ENCODE data around the gene HDAC1.

The HDAC1 gene

DNA sequence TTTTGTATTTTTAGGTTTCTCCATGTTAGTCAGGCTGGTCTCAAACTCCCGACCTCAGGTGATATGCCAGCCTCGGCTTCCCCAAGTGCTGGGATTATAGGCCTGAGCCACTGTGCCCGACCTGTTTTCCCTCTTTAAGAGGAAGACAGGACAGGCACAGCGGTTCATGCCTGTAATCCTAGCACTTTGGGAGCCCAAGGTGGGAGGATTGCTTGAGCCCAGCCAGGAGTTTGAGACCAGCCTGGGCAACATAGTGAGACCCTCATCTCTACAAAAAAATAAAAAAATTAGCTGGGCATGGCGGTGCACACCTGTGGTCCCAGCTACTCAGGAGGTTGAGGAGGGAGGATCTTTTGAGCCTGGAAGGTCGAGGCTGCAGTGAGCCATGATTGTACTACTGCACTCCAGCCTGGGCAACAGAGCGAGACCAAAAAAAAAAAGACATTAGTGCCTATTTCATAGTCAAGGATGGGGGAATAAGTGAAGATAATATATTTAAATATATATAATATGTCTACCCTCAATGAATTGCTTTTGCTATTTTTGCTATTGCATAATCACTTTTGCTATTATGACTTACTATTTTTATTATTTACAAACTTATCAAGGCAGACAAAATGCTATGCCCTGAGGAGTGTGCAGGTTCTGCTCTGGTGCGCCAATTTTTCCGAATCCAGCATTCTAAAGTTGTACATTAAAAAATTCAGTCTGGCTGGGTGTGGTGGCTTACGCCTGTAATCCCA is 26.4 kb downstream of the HDAC1 start:
- no peak overlapping the region for H3K4me3 ChIP-seq (ENCODE audit: low read depth, low read length)
- TF ChIP-seq, protein P1, sequence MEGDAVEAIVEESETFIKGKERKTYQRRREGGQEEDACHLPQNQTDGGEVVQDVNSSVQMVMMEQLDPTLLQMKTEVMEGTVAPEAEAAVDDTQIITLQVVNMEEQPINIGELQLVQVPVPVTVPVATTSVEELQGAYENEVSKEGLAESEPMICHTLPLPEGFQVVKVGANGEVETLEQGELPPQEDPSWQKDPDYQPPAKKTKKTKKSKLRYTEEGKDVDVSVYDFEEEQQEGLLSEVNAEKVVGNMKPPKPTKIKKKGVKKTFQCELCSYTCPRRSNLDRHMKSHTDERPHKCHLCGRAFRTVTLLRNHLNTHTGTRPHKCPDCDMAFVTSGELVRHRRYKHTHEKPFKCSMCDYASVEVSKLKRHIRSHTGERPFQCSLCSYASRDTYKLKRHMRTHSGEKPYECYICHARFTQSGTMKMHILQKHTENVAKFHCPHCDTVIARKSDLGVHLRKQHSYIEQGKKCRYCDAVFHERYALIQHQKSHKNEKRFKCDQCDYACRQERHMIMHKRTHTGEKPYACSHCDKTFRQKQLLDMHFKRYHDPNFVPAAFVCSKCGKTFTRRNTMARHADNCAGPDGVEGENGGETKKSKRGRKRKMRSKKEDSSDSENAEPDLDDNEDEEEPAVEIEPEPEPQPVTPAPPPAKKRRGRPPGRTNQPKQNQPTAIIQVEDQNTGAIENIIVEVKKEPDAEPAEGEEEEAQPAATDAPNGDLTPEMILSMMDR (conservative IDR thresholded peaks at IDR 0.05; ENCODE audit: low read depth, low read length): no peak
- DNase-seq (ENCODE audit: low read depth): no peak

DNA sequence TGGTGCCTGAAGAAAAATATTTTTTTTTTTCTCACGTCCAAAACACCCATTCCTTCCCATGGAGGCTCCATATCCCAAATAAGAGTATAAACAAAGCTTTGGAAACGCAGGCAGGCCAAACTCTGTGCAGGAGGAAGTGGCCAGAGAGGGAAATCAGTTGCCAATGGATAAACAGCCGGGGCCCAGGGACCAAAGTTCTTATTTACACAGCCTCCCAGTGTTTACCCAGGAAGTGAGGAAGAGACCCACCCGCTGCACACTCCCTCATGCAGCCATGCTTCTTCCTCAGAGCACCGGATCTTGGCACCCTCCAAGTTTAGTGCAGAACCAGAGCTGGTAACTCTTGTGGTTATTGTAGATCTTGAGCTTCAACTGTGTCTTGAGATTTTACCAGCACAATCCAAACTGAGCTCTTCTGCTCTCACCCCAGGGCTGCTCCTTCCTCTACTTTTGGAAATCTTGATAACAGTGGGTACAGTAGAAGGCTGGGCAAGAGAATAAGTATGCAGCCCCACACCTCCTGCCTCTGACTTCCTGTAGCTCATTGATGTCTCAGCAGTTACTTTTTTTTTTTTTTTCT is 29.9 kb downstream of the HDAC1 start:
- no peak overlapping the region for H3K4me3 ChIP-seq (ENCODE audit: low read depth, low read length)
- TF ChIP-seq, protein P1 (conservative IDR thresholded peaks at IDR 0.05; ENCODE audit: low read depth, low read length): no peak
- no peak for DNase-seq (ENCODE audit: low read depth)

DNA sequence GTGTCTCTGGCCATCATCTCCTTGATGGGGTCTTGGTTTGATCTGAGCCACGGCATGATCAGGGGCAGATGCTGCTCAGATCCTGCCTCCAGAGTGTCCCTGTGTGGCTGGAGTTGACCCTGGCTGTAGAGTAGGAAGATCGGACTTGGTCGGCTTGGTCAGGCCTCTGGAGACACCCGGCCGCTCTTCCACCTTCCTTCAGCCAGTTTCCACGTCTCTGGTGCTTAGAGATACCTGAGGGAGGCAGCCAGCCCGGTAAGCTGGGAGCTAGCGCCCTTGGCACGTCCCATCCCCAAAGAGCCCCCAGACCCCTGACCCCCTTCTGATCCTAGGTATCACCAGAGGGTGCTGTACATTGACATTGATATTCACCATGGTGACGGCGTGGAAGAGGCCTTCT is 35.3 kb downstream of the HDAC1 start:
- H3K4me3 ChIP-seq (ENCODE audit: low read depth, low read length): no peak overlapping the region
- TF ChIP-seq, protein P1 (conservative IDR thresholded peaks at IDR 0.05; ENCODE audit: low read depth, low read length): no peak
- no peak for DNase-seq (ENCODE audit: low read depth)

DNA sequence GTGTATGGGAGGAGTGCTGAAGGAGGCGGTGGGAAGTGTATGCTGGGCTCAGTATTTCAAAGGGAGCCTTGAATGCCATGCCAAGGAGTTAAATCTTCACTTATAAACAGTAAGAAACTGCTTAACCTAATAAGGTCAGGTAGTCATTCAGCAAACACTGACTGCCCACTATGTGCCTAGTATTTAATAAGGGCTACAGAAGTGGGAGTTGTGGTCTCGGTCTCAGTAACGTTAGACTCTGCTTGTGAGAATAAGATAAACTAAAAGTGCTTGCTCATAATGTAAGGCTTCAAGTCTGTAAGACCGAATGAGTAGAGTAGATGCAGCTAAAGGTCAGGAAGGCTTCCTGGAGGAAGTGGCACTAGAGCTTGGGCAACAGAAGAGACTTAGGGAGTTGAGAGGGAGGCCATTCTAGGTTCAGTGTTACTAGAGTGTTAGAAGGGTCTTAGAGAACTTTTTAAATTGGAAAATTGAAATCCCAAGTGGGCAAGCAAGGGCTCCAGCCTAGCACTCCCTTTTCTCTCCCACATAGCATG is 38.1 kb downstream of the HDAC1 start:
- TF ChIP-seq, protein P1 (conservative IDR thresholded peaks at IDR 0.05; ENCODE audit: low read depth, low read length): no peak
- H3K4me3 ChIP-seq (ENCODE audit: low read depth, low read length): no peak overlapping the region
- DNase-seq (ENCODE audit: low read depth): no peak

DNA sequence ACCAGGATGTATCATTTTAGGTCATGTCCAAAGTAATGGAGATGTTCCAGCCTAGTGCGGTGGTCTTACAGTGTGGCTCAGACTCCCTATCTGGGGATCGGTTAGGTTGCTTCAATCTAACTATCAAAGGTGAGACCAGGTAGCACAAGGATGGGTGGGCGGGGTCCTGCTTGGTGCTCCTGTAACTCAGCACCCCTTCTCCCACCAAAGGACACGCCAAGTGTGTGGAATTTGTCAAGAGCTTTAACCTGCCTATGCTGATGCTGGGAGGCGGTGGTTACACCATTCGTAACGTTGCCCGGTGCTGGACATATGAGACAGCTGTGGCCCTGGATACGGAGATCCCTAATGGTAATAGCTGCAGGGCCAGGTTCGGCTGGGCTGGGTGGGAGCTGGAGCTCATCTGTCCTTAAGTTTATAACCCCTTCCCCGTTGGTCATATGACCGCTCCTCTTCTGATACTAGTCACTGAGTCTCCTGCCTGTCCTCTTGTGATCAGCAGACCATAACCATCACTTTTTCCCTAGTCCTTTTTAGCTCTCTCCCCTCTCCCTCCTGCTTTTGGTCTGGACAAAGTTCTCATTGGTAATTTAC is 38.8 kb downstream of the HDAC1 start:
- H3K4me3 ChIP-seq (ENCODE audit: low read depth, low read length): no peak overlapping the region
- TF ChIP-seq, protein P1 (conservative IDR thresholded peaks at IDR 0.05; ENCODE audit: low read depth, low read length): no peak
- DNase-seq (ENCODE audit: low read depth): no peak

DNA sequence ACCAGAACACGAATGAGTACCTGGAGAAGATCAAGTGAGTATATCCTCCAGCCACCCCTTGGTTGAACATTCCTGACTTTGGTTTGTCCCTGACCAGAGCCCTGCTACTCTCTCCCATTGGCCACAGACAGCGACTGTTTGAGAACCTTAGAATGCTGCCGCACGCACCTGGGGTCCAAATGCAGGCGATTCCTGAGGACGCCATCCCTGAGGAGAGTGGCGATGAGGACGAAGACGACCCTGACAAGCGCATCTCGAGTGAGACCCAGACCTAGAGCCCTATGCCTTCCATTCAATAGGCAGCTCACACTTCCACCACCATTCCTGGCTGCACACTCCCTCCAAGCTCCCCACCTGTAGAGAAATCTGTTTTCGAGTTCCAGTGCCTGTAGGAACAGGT is 39.7 kb downstream of the HDAC1 start:
- no peak overlapping the region for H3K4me3 ChIP-seq (ENCODE audit: low read depth, low read length)
- TF ChIP-seq, protein P1 (conservative IDR thresholded peaks at IDR 0.05; ENCODE audit: low read depth, low read length): no peak
- DNase-seq (ENCODE audit: low read depth): no peak

Data from choroid plexus epithelial cell (primary cell).